Measurements from ENCODE around the gene COX6A1. TPM values are rescaled to one million over a fixed set of nuclear protein-coding genes. Genes with fewer than 3 reads are reported as not detected.
"Not testable (repeated sequence)": the region's sequence is repeated elsewhere in the genome, so short reads cannot be mapped to it uniquely, and the experiment has no call there.

Gene COX6A1
- total RNA-seq, 1 experiment from 2014 or later, result 475 TPM

DNA sequence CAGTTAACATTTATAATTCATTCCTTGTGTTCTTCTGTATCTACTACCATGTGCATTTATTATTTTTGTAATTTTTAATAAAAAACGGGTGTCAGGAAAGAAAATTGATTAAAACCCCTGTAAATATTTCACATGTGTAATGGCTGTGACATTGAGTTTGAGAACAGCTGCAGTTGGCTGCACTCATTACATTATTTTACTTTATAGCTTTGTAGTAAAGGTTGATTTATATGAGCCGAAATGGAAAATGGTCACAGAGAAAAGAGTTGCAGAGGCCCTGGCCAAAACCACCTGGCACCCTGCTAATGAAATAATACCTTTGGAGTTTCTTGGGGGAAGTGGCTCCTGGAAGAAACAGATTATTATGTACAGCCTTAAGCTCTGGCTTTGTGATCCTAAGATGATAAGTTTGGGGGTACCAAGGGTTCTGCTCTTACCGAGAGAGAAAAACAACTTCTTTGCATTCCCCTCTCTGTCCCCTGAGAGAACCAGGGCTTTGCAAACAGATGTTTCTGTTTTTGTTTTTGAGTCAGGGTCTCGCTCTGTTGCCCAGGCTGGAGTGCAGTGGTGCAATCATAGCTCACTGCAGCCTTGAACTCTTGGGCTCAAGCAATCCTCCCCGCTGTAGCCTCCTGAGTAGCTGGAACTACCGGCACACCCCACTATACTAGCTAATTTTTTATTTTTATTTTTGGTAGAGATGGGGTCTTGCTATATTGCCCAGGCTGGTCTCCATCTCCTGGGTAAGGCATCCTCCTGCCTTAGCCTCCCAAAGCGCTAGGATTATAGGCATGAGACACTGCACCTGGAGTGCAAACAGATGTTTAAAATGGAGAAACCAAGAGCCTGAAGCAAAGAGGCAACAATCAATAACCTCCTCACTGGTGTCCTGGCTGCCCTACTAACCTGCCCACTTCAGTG is 48.3 kb downstream of the COX6A1 start:
- H3K9me3 Mint-ChIP-seq (ENCODE audit: unreplicated experiment), result no peaks in the 10 kb centered on the region
- H3K27ac Mint-ChIP-seq (ENCODE audit: low read depth, unreplicated experiment), result no peak overlapping the region
- intact Hi-C loops (cut with micrococcal nuclease), result no loop called here
- peaks cover 14% of the 10 kb centered on the region for H3K36me3 Mint-ChIP-seq (ENCODE audit: insufficient read depth, unreplicated experiment)
- no peaks in the 10 kb centered on the region for H3K27me3 Mint-ChIP-seq (ENCODE audit: insufficient read depth, unreplicated experiment)
- BruUV-seq (replicated peaks), result no TSS peak
- ChIA-PET POLR2A (interaction anchor here (1.1 kb wide), 2 partner anchors 11 to 14 kb away, joined by 3 to 4 read pairs; no protein-coding TSS in a partner anchor), CTCF (interaction anchor here (0.6 kb wide), 1 partner anchor 96 kb away, joined by 3 read pairs; no protein-coding TSS in a partner anchor)
- H3K4me3 Mint-ChIP-seq (ENCODE audit: unreplicated experiment), result no peak overlapping the region
- DNase-seq (ENCODE audit: unreplicated experiment), result no peak
- H3K4me1 Mint-ChIP-seq (ENCODE audit: insufficient read depth, unreplicated experiment), result no peaks in the 10 kb centered on the region
- TF ChIP-seq, protein P1, sequence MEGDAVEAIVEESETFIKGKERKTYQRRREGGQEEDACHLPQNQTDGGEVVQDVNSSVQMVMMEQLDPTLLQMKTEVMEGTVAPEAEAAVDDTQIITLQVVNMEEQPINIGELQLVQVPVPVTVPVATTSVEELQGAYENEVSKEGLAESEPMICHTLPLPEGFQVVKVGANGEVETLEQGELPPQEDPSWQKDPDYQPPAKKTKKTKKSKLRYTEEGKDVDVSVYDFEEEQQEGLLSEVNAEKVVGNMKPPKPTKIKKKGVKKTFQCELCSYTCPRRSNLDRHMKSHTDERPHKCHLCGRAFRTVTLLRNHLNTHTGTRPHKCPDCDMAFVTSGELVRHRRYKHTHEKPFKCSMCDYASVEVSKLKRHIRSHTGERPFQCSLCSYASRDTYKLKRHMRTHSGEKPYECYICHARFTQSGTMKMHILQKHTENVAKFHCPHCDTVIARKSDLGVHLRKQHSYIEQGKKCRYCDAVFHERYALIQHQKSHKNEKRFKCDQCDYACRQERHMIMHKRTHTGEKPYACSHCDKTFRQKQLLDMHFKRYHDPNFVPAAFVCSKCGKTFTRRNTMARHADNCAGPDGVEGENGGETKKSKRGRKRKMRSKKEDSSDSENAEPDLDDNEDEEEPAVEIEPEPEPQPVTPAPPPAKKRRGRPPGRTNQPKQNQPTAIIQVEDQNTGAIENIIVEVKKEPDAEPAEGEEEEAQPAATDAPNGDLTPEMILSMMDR (IDR thresholded peaks at IDR 0.05; ENCODE audit: unreplicated experiment), result no peak

DNA sequence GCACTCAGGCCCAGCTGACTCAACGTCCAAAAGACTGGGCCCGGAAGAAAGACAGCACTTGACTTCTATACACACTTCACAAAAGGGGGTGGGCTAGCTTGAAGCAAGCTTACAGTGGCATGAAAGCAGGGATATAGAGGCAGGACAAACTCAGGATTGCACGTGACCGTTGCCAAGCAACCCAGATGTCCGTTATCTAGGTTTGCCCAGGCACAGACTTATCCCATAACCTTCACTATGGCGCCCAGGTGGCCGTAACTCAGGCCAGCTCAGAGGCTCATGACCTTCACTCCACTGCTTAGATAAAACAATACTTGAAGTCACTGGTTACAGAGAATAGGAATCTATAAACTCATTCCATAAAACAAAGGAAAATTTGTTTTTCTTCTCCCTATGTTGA is 49.6 kb downstream of the COX6A1 start:
- DNase-seq (ENCODE audit: unreplicated experiment); H3K27ac Mint-ChIP-seq (ENCODE audit: low read depth, unreplicated experiment); H3K4me3 Mint-ChIP-seq (ENCODE audit: unreplicated experiment); H3K4me1 Mint-ChIP-seq (ENCODE audit: insufficient read depth, unreplicated experiment); H3K9me3 Mint-ChIP-seq (ENCODE audit: unreplicated experiment); BruUV-seq (replicated peaks); POLR2A ChIA-PET; CTCF ChIA-PET; intact Hi-C loops (cut with micrococcal nuclease); H3K27me3 Mint-ChIP-seq (ENCODE audit: insufficient read depth, unreplicated experiment): not testable (repeated sequence)
- peaks cover 21% of the 10 kb centered on the region for H3K36me3 Mint-ChIP-seq (ENCODE audit: insufficient read depth, unreplicated experiment)

- H3K4me3 Mint-ChIP-seq (ENCODE audit: unreplicated experiment), result no peak overlapping the region
- no peak overlapping the region for H3K27ac Mint-ChIP-seq (ENCODE audit: low read depth, unreplicated experiment)
- no TSS peak for BruUV-seq (replicated peaks)
- peaks cover 21% of the 10 kb centered on the region for H3K36me3 Mint-ChIP-seq (ENCODE audit: insufficient read depth, unreplicated experiment)
- ChIA-PET CTCF (no interaction called here), POLR2A (no interaction called here)
- H3K27me3 Mint-ChIP-seq (ENCODE audit: insufficient read depth, unreplicated experiment), result no peaks in the 10 kb centered on the region
- no peaks in the 10 kb centered on the region for H3K4me1 Mint-ChIP-seq (ENCODE audit: insufficient read depth, unreplicated experiment)
- no peaks in the 10 kb centered on the region for H3K9me3 Mint-ChIP-seq (ENCODE audit: unreplicated experiment)
- TF ChIP-seq, protein P1 (IDR thresholded peaks at IDR 0.05; ENCODE audit: unreplicated experiment), result no peak
- intact Hi-C loops (cut with micrococcal nuclease), result no loop called here
- DNase-seq (ENCODE audit: unreplicated experiment), result no peak
These were observed 50.2 kb downstream of the COX6A1 start for GRCh38 chr12:120488057-120488640.

DNA sequence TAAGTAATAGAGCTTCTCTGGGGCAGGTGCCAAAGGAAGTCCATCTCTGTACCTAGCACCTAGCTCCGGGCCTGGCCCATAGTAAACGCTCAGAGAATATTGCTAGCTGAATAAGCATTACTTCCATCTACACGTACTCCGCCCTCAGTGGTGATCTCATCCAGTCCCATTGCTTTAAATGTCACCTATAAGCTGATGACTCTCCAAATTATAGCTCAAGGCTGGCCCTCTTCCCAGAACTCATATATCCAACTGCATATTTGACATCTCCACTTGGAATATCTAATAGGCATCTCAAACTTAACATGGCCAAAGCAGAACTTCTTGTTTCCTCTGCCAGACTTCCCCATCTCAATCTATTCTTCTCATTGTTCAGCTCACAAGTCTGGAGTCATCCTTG is 51.1 kb downstream of the COX6A1 start:
- no TSS peak for BruUV-seq (replicated peaks)
- intact Hi-C loops (cut with micrococcal nuclease), result no loop called here
- CTCF ChIA-PET, result interaction anchor here (0.7 kb wide), 2 partner anchors 19 to 1912 kb away, joined by 3 to 5 read pairs; partner anchors contain the start of gene SRSF9
- TF ChIP-seq, protein P1 (IDR thresholded peaks at IDR 0.05; ENCODE audit: unreplicated experiment), result no peak
- no peak overlapping the region for H3K27ac Mint-ChIP-seq (ENCODE audit: low read depth, unreplicated experiment)
- no peaks in the 10 kb centered on the region for H3K27me3 Mint-ChIP-seq (ENCODE audit: insufficient read depth, unreplicated experiment)
- no peaks in the 10 kb centered on the region for H3K4me1 Mint-ChIP-seq (ENCODE audit: insufficient read depth, unreplicated experiment)
- DNase-seq (ENCODE audit: unreplicated experiment), result no peak
- H3K4me3 Mint-ChIP-seq (ENCODE audit: unreplicated experiment), result no peak overlapping the region
- H3K36me3 Mint-ChIP-seq (ENCODE audit: insufficient read depth, unreplicated experiment), result peaks cover 21% of the 10 kb centered on the region
- POLR2A ChIA-PET, result interaction anchor here (0.7 kb wide), 1 partner anchor 1377 kb away, joined by 3 read pairs; no protein-coding TSS in a partner anchor
- H3K9me3 Mint-ChIP-seq (ENCODE audit: unreplicated experiment), result no peaks in the 10 kb centered on the region
